ENCODE results near the gene SCT. TPM values are rescaled to one million over a fixed set of nuclear protein-coding genes. Genes with fewer than 3 reads are reported as not detected.

The SCT gene
- total RNA-seq, 1 experiment from 2014 or later: not detected

GRCh38 chr11:587978-588380, 39.0 kb downstream of the SCT start:
- DNase-seq (ENCODE audit: low spot score): peak; percentile 49

GRCh38 chr11:587546-587945, 39.4 kb downstream of the SCT start:
- DNase-seq (ENCODE audit: low spot score): no peak

- DNase-seq (ENCODE audit: low spot score): no peak
These were observed 40.3 kb downstream of the SCT start for GRCh38 chr11:586376-587316.

- DNase-seq (ENCODE audit: low spot score): no peak
These were observed 42.7 kb downstream of the SCT start for GRCh38 chr11:584287-584686.

GRCh38 chr11:581752-582151, 45.2 kb downstream of the SCT start:
- DNase-seq (ENCODE audit: low spot score): no peak

- no peak for DNase-seq (ENCODE audit: low spot score)
These were observed 45.6 kb downstream of the SCT start for GRCh38 chr11:581342-581741.

- DNase-seq (ENCODE audit: low spot score): no peak
These were observed 47.0 kb downstream of the SCT start for GRCh38 chr11:579830-580601.

- DNase-seq (ENCODE audit: low spot score): no peak
These were observed 48.5 kb downstream of the SCT start for GRCh38 chr11:578276-579035.

- no peak for DNase-seq (ENCODE audit: low spot score)
These were observed 49.4 kb downstream of the SCT start for GRCh38 chr11:577611-577894.

- DNase-seq (ENCODE audit: low spot score): no peak
These were observed 50.0 kb downstream of the SCT start for GRCh38 chr11:576811-577610.

Other genes starting within 250 kb of the SCT start
- gene PKP3, start 233.0 kb downstream of the SCT start, total RNA-seq (2014; rRNA removed; shearing (Covaris generic)): 284 and 306 TPM in 2 replicates
- gene SIGIRR, start 212.2 kb downstream of the SCT start, total RNA-seq (2014; rRNA removed; shearing (Covaris generic)): 295 and 312 TPM in 2 replicates
- 63.7 and 94.0 TPM in 2 replicates for gene ANO9, start 185.2 kb downstream of the SCT start, total RNA-seq (2014; rRNA removed; shearing (Covaris generic))
- gene PTDSS2, start 176.9 kb downstream of the SCT start, total RNA-seq (2014; rRNA removed; shearing (Covaris generic)): 56.6 and 63.4 TPM in 2 replicates
- gene RNH1, start 119.9 kb downstream of the SCT start, total RNA-seq (2014; rRNA removed; shearing (Covaris generic)): 470 and 513 TPM in 2 replicates
- 217 and 259 TPM in 2 replicates for gene HRAS, start 91.6 kb downstream of the SCT start, total RNA-seq (2014; rRNA removed; shearing (Covaris generic))
- 8.1 and 10.0 TPM in 2 replicates for gene LRRC56, start 89.7 kb downstream of the SCT start, total RNA-seq (2014; rRNA removed; shearing (Covaris generic))
- gene LMNTD2, start 66.4 kb downstream of the SCT start, total RNA-seq (2014; rRNA removed; shearing (Covaris generic)): 5.3 and 6.9 TPM in 2 replicates
- 515 and 552 TPM in 2 replicates for gene RASSF7, start 66.2 kb downstream of the SCT start, total RNA-seq (2014; rRNA removed; shearing (Covaris generic))
- 75.3 and 82.0 TPM in 2 replicates for gene PHRF1, start 50.7 kb downstream of the SCT start, total RNA-seq (2014; rRNA removed; shearing (Covaris generic))
- gene IRF7, start 11.2 kb downstream of the SCT start, total RNA-seq (2014; rRNA removed; shearing (Covaris generic)): 263 and 329 TPM in 2 replicates
- 11.9 and 12.1 TPM in 2 replicates for gene CDHR5, start 2.2 kb downstream of the SCT start, total RNA-seq (2014; rRNA removed; shearing (Covaris generic))
- gene DRD4, start 10.1 kb upstream of the SCT start, total RNA-seq (2014; rRNA removed; shearing (Covaris generic)): 0.34 and 0.92 TPM in 2 replicates
- gene DEAF1, start 68.0 kb upstream of the SCT start, total RNA-seq (2014; rRNA removed; shearing (Covaris generic)): 77.8 and 139 TPM in 2 replicates
- gene TMEM80, start 68.6 kb upstream of the SCT start, total RNA-seq (2014; rRNA removed; shearing (Covaris generic)): 73.6 and 76.8 TPM in 2 replicates
- gene EPS8L2, start 79.0 kb upstream of the SCT start, total RNA-seq (2014; rRNA removed; shearing (Covaris generic)): 473 and 503 TPM in 2 replicates
- gene TALDO1, start 120.3 kb upstream of the SCT start, total RNA-seq (2014; rRNA removed; shearing (Covaris generic)): 669 and 686 TPM in 2 replicates
- 128 and 132 TPM in 2 replicates for gene GATD1, start 150.3 kb upstream of the SCT start, total RNA-seq (2014; rRNA removed; shearing (Covaris generic))
- gene CEND1, start 162.9 kb upstream of the SCT start, total RNA-seq (2014; rRNA removed; shearing (Covaris generic)): 0.47 TPM in 1 of 2 replicates, not detected in the other
- gene SLC25A22, start 171.1 kb upstream of the SCT start, total RNA-seq (2014; rRNA removed; shearing (Covaris generic)): 82.6 and 108 TPM in 2 replicates
- gene PIDD1, start 178.1 kb upstream of the SCT start, total RNA-seq (2014; rRNA removed; shearing (Covaris generic)): 31.7 and 53.9 TPM in 2 replicates
- gene RPLP2, start 182.8 kb upstream of the SCT start, total RNA-seq (2014; rRNA removed; shearing (Covaris generic)): 1,913 and 1,915 TPM in 2 replicates
- 174 and 202 TPM in 2 replicates for gene PNPLA2, start 191.7 kb upstream of the SCT start, total RNA-seq (2014; rRNA removed; shearing (Covaris generic))
- gene CRACR2B, start 200.7 kb upstream of the SCT start, total RNA-seq (2014; rRNA removed; shearing (Covaris generic)): 204 and 225 TPM in 2 replicates
- gene CD151, start 205.8 kb upstream of the SCT start, total RNA-seq (2014; rRNA removed; shearing (Covaris generic)): 916 and 940 TPM in 2 replicates
- 1,254 and 1,310 TPM in 2 replicates for gene POLR2L, start 215.3 kb upstream of the SCT start, total RNA-seq (2014; rRNA removed; shearing (Covaris generic))
- 29.2 and 39.6 TPM in 2 replicates for gene TSPAN4, start 215.7 kb upstream of the SCT start, total RNA-seq (2014; rRNA removed; shearing (Covaris generic))